WTC11 (cell line): ENCODE data around the gene ZFP91.

Experiments
- ARID4B ChIP-seq: sonication (generic); formaldehyde crosslinking; IDR thresholded peaks from 2 replicates; pipeline ENCODE4 v1.8.0; 2023; ENCODE audit warnings: missing genetic modification reagents, mild to moderate bottlenecking, borderline replicate concordance
- CTCF ChIP-seq: fragments of 200-600 bp; IDR thresholded peaks from 2 replicates; pipeline ENCODE4 v1.8.0; 2022; ENCODE audit warnings: antibody characterized with exemption
- E2F4 ChIP-seq: sonication (generic); formaldehyde crosslinking; IDR thresholded peaks from 2 replicates; pipeline ENCODE4 v1.8.1; 2022; ENCODE audit warnings: low read depth, mild to moderate bottlenecking, moderate library complexity, missing genetic modification reagents, borderline replicate concordance
- FOXP4 ChIP-seq: sonication (generic); formaldehyde crosslinking; IDR thresholded peaks from 2 replicates; pipeline ENCODE4 v1.8.0; 2022; ENCODE audit warnings: mild to moderate bottlenecking, missing genetic modification reagents
- JUN ChIP-seq: sonication (generic); formaldehyde crosslinking; IDR thresholded peaks from 2 replicates; pipeline ENCODE4 v1.8.0; 2023; ENCODE audit warnings: mild to moderate bottlenecking, missing genetic modification reagents
- MAX ChIP-seq: sonication (generic); formaldehyde crosslinking; IDR thresholded peaks from 2 replicates; pipeline ENCODE4 v1.8.0; 2022; ENCODE audit warnings: mild to moderate bottlenecking, missing genetic modification reagents
- NFE2L1 ChIP-seq: sonication (generic); formaldehyde crosslinking; IDR thresholded peaks from 2 replicates; pipeline ENCODE4 v1.8.1; 2023; ENCODE audit warnings: missing genetic modification reagents
- SP1 ChIP-seq: sonication (generic); formaldehyde crosslinking; conservative IDR thresholded peaks from 2 replicates; pipeline ENCODE4 v1.8.1; 2022; ENCODE audit warnings: missing genetic modification reagents
- TP53 ChIP-seq: sonication (generic); formaldehyde crosslinking; IDR thresholded peaks from 2 replicates; pipeline ENCODE4 v1.8.1; 2023; ENCODE audit warnings: mild to moderate bottlenecking, missing genetic modification reagents
- ZBTB43 ChIP-seq: sonication (generic); formaldehyde crosslinking; IDR thresholded peaks from 2 replicates; pipeline ENCODE4 v1.8.1; 2023; ENCODE audit warnings: mild to moderate bottlenecking, missing genetic modification reagents
- ZNF512 ChIP-seq: sonication (generic); formaldehyde crosslinking; IDR thresholded peaks from 2 replicates; pipeline ENCODE4 v1.8.1; 2022; ENCODE audit warnings: missing genetic modification reagents, borderline replicate concordance

- TF ChIP-seq CTCF (no peak), ARID4B (CRISPR knock-in tag) (no peak), TP53 (CRISPR knock-in tag) (no peak), FOXP4 (CRISPR knock-in tag) (no peak), ZBTB43 (no peak), MAX (CRISPR knock-in tag) (no peak), NFE2L1 (no peak), JUN (CRISPR knock-in tag) (no peak), E2F4 (CRISPR knock-in tag) (no peak), SP1 (no peak), ZNF512 (CRISPR knock-in tag) (no peak)
Measured at GRCh38 chr11:58600510-58600909, 21.6 kb downstream of the ZFP91 start.
